ENCODE data around the gene TECTA.

TECTA gene

GRCh38 chr11:121194731-121195596 is 93.9 kb downstream of the TECTA start:
- DNase-seq = peak; percentile 47 to 63

GRCh38 chr11:121198491-121198890 is 97.4 kb downstream of the TECTA start:
- DNase-seq = no peak

- no peak for DNase-seq
Observed at GRCh38 chr11:121199516-121199915, 98.5 kb downstream of the TECTA start.

- no peak for DNase-seq
Observed at GRCh38 chr11:121206810-121207209, 105.8 kb downstream of the TECTA start.

GRCh38 chr11:121207485-121208115 is 106.6 kb downstream of the TECTA start:
- DNase-seq = no peak

- no peak for DNase-seq
Observed at GRCh38 chr11:121210445-121211080, 109.5 kb downstream of the TECTA start.

DNA sequence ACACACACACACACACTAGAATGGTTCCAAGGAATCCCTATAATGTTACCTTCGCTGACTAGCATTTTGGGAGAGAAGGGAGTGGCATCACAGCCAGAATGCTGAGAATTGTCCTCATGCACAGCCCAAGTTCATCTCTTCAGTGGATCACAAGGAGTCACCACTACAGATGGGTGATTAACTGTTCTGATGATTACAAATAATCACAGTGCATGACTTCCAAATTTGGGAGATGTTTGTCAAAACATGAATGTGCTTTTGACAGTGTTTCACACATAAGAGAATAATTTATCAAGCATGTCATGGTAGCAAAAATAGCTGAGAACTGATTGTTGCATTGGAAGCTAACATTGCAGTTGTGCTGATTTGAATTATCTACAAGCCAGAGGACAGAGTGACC is 110.6 kb downstream of the TECTA start:
- DNase-seq = no peak

- no peak for DNase-seq
Observed at GRCh38 chr11:121212536-121213361, 111.7 kb downstream of the TECTA start.

DNA sequence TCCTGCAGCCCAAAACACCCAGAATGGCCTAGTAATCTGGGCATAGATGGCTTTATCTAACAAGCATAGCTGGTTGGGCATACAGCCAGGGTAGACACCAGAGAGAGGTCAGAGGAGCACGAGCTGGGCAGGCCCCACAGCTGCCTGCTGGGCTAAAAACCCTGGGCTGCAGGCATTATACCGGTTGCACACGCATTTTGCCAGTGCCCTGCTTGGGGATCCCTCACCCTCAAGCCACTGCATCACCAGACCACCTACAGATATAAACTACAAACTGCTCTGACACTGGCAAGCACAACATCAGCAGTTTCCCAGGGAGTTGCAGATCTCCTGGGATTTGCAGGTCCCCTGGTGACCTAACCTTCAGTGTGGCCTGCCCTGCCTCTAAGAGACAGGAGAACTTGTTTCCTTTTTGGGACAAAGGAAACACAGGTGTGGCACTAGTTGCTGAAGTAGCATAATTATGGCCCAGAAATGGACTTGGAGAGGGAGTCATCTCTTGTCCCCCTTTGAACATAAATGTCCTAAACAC is 112.4 kb downstream of the TECTA start:
- DNase-seq = no peak

DNA sequence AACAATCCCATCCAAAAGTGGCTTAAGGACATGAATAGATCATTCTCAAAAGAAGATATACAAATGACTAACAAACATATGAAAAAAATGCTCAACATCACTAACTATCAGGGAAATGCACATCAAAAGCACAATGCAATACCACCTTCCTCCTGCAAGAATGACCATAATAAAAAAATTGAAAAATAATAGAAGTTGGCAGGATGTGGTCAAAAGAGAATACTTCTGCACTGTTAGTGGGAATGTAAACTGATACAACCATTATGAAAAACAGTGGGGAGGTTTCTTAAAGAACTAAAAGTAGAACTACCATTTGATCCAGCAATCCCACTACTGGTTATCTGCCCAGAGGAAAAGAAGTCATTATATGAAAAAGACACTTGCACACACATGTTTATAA is 113.8 kb downstream of the TECTA start:
- no peak for DNase-seq

- no peak for DNase-seq
Observed at GRCh38 chr11:121221496-121222200, 120.6 kb downstream of the TECTA start.

- no peak for DNase-seq
Observed at GRCh38 chr11:121223161-121223560, 122.1 kb downstream of the TECTA start.

DNA sequence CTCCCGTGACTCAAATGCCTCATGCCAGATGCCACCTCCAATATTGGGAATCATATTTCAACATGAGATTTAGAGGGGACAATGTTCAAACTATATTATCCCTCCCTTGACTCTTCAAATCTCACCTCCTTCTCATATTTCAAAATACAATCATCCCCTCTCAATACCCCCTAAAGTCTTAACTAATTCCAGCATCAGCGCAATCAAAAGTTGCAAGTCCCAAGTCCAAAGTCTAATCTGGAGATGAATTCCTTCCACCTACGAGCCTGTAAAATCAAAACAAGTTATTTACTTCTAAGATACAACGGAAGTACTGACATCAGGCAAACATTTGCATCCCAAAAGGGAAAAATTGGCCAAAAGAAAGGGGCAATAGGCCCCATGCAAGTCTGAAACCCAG is 124.3 kb downstream of the TECTA start:
- DNase-seq = no peak

DNA sequence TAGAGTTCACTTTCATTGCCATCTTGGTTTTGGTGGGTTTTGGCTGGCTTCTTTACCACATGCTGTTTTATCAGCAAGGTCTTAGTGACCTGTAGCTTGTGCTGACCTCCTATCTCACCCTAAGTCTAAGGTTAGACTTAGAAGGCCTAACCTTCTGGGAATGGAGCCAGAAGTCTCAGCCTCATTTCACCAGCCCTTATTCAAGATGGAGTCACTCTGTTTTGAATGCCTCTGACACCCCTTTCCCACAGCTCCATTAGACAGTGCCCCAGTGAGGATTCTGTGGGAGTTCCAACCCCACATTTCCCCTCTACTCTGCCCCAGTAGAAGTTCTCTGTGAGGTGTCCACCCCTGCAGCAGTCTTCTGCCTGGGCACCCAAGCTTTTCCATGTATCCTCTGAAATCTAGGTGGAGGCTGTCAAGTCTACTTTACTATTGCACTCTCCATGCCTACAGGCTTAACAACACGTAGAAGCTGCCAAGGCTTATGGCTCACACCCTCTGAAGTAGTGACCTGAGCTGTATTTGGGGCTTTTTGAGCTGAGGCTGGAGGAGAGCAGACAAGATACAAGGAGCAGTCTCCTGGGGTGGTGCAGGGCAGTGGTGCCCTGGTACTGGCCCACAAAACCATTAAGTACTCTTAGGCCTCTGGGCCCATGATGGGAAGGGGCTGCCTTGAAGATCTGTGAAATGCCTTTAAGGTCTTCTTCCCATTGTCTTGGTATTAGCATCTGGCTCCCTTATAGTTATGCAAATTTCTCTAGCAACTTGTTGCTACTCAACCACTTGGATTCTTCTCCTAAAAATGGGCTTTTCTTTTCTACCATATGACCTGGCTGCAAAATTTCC is 125.6 kb downstream of the TECTA start:
- DNase-seq = no peak

- DNase-seq = no peak
Observed at GRCh38 chr11:121228851-121229250, 127.8 kb downstream of the TECTA start.

DNA sequence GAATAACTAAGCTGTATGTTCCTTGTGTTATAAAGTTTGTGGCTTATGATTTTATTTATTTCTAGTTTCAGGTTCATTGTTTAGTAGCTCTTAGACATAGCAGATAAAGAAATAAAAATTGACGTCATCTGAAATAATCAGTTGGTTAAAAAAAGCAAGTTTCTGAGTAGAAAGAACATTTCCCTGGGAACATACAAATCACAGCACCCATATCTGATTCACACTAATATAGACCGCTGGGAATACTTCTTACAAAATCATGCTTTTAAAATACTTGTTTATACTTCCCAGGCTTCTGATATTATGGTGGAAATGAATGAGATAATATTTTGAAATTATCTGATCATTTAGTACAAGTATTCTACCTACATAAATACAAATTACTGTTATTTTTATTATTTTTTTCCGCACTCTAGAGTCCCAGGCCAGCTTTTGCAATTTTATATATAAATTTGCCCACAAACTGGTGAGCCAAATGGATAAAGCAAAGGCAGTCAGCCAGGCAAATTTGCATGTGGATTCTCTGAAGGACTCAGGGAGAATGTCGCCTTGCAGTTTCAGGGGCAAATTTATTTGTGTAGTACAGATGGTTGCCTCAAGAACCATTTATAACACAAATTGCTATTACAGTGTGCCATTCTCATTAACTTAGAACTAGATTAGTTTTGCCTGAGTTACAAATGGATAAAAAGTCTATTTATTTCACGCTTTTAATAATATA is 128.6 kb downstream of the TECTA start:
- no peak for DNase-seq

DNA sequence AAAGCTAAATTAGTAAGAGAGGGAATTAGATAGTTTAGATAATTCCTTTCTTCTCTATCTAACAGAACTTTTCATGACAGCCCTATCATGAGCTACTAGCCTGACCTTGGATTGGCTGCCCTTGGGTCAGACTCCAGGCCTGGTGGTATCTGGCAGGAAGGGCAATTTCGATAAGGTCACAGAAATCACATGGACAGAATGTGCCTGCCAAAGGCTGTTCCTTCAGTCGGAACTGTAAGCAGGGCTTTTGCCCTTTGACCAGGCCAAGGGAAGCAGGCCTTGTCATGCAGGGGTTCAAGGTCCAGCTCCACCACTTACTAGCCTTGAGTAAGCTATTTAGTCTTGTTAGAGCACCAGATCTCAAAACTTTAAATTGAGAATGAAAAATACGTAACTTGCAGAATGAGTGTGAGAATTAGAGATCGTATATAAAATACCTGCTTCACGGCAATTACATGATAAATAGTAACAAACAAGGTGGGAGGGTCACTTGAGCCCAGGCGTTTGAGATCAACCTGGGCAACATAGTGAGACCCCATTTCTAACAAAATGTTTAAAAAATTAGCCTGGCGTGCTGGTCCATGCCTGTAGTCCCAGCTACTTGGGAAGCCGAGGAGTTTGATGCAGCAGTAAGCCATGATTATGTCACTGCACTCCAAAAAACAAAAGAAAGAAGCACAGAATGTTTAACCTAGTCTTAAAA is 130.7 kb downstream of the TECTA start:
- DNase-seq = no peak

GRCh38 chr11:121235057-121235456 is 134.0 kb downstream of the TECTA start:
- no peak for DNase-seq

DNA sequence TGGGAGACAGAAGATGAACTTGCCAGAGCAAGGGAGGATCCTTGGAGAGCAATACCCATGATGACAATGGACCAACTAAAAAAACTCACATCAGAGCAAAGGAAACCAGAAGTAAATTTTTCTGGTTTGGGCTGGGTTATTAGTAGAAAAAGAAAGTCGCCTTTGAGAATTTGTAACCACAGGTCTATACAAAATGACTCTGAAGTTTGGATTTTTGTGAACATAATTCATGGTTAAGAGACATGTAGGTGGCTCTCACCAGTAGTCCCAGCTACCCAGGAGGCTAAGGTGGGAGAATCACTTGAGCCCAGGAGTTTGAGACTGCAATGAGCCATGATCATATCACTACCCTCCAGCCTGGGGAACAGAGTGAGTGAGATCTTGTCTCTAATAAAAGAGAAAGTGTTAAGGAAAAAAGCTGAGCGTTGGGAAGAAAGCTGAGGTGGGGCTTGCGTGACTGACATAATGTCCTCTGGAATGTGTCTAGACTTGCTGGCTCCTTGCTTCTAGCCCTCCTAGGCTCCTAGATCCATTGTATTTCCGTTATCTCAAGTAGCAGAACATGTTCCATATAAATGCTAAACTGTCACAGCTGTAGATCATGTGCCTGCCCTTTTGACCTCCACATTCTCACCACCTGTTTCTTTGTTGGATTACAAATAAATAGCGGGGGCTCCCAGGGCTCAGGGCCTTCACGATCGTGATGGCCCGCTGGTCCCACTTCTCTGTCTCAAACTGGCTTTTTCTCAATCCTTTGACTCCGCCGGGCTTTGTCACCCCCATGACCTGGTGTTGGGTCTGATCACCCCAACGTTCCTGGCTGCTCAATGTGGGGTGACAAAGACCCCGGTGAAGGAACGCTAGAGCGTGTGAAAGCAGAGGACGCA is 135.3 kb downstream of the TECTA start:
- no peak for DNase-seq
